ENCODE results near the gene METTL24. TPM values are rescaled to one million over a fixed set of nuclear protein-coding genes. Genes with fewer than 3 reads are reported as not detected.

METTL24 gene
- total RNA-seq, 2 donors from 2014 or later, result 12.1 to 27.6 TPM

DNA sequence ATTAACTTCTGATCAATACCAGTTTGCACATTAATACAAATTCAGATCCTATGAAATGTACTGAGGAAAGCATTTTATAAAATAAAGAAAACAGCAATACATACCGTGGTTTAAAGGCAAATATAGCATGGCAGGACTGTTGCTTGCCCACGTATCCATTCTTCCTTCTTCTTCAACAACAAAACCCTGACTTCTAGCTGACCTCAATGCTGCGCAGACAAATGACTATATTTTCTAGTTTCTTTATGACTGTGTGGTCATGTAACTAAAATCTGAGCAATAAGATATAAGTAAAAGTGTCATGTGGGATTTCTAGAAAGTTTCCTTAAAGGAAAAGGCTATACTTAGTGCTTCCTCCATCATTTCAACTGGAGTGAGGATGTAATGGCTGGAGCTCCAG lies 92.9 kb downstream of the METTL24 start:
- TF ChIP-seq, protein P1, sequence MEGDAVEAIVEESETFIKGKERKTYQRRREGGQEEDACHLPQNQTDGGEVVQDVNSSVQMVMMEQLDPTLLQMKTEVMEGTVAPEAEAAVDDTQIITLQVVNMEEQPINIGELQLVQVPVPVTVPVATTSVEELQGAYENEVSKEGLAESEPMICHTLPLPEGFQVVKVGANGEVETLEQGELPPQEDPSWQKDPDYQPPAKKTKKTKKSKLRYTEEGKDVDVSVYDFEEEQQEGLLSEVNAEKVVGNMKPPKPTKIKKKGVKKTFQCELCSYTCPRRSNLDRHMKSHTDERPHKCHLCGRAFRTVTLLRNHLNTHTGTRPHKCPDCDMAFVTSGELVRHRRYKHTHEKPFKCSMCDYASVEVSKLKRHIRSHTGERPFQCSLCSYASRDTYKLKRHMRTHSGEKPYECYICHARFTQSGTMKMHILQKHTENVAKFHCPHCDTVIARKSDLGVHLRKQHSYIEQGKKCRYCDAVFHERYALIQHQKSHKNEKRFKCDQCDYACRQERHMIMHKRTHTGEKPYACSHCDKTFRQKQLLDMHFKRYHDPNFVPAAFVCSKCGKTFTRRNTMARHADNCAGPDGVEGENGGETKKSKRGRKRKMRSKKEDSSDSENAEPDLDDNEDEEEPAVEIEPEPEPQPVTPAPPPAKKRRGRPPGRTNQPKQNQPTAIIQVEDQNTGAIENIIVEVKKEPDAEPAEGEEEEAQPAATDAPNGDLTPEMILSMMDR (IDR thresholded peaks at IDR 0.05), result no peak

DNA sequence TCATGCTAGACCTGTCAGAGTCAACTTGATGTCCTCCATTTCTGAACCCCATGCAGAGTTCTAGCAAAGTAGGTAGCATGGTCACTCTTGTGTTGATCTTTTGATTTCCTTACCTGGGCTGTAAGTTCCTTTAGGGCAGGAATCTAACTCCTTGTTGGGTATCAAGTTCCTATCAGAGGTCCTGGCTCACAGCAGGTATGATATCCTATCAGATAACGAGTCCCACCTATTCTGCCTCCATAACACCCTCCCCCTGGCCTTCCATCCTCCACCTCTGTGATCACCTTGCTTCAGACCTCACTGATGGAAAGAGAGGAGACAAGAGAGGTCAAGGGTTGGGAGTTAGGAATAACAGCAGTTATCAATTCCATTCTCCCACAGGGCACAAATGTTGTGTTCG lies 101.8 kb downstream of the METTL24 start:
- no peak overlapping the region for H3K4me3 ChIP-seq
- TF ChIP-seq, protein P1 (IDR thresholded peaks at IDR 0.05), result no peak
- DNase-seq (ENCODE audit: low spot score), result no peak
- peaks cover 3% of the 10 kb centered on the region for H3K36me3 ChIP-seq
- no peak for ATAC-seq (ENCODE audit: insufficient number of reproducible peaks, low FRiP score, low read depth)
- no peaks in the 10 kb centered on the region for H3K4me1 ChIP-seq (ENCODE audit: control insufficient read depth in 1 of 2, low read depth in 2 of 2)
- H3K27me3 ChIP-seq (replicated peaks; ENCODE audit: insufficient read depth), result no peaks in the 10 kb centered on the region
- peaks cover 8% of the 10 kb centered on the region for H3K9me3 ChIP-seq
- H3K27ac ChIP-seq, result no peak overlapping the region

More for the DNA sequence above, 92.9 kb downstream of the METTL24 start:
- Histone ChIP-seq H3K27ac (no peak overlapping the region), H3K36me3 (no peaks in the 10 kb centered on the region), H3K4me3 (no peak overlapping the region), H3K4me1 (ENCODE audit: control insufficient read depth in 1 of 2, low read depth in 2 of 2) (no peaks in the 10 kb centered on the region), H3K27me3 (replicated peaks; ENCODE audit: insufficient read depth) (no peaks in the 10 kb centered on the region), H3K9me3 (peaks cover 4% of the 10 kb centered on the region)
- no peak for DNase-seq (ENCODE audit: low spot score)
- no peak for ATAC-seq (ENCODE audit: insufficient number of reproducible peaks, low FRiP score, low read depth)

DNA sequence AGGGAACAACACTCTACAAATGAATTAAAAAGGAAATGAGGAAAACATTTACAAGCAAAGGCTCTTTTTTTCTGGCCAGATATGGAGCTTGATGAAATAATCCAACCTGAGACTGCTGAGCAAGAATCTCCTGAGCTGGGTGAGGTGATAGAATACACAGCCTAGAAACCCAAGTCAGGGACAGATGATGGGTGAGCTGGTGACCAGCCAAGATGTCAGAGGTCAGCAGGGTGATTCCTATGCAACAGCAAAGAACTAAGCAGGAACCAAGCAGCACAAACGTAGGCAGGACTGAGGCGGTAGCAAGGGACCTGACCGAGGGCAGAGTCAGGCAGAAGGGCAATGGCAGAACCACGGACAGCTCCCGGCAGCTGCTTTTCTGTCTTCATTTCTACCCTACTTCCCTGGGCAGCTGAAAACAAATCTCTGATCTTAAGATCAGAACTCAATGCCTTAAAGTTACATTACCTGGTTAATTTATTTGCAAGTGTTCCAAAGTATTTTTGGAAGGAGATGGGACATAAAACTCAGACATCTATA lies 102.9 kb downstream of the METTL24 start:
- H3K4me1 ChIP-seq (ENCODE audit: control insufficient read depth in 1 of 2, low read depth in 2 of 2), result no peaks in the 10 kb centered on the region
- ATAC-seq (ENCODE audit: insufficient number of reproducible peaks, low FRiP score, low read depth) (no peak), DNase-seq (ENCODE audit: low spot score) (no peak)
- H3K4me3 ChIP-seq, result no peak overlapping the region
- peaks cover 3% of the 10 kb centered on the region for H3K36me3 ChIP-seq
- TF ChIP-seq, protein P1 (IDR thresholded peaks at IDR 0.05), result no peak
- peaks cover 4% of the 10 kb centered on the region for H3K9me3 ChIP-seq
- no peaks in the 10 kb centered on the region for H3K27me3 ChIP-seq (replicated peaks; ENCODE audit: insufficient read depth)
- no peak overlapping the region for H3K27ac ChIP-seq

DNA sequence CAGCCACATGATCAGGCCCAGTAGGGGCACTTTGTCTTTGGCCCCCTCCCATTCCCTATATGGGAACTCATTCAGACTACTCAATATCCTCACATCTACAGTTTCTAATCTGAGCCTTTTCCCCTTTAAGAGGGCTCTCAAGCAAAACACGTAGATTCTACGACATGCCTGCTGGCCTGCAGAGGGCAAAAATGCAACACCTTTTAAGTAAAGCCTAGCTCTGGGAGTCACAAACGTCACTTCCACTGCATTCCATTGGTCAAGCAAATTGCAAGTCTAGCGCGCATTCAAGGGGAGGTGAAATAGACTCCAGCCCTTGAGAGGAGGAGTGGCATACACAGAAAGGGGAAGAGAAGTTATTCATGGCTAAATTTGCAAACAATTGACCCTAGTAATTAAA lies 107.3 kb downstream of the METTL24 start:
- Histone ChIP-seq H3K4me3 (no peak overlapping the region), H3K4me1 (ENCODE audit: control insufficient read depth in 1 of 2, low read depth in 2 of 2) (no peaks in the 10 kb centered on the region), H3K27me3 (replicated peaks; ENCODE audit: insufficient read depth) (no peaks in the 10 kb centered on the region), H3K27ac (no peak overlapping the region), H3K36me3 (peaks cover 3% of the 10 kb centered on the region), H3K9me3 (no peaks in the 10 kb centered on the region)
- no peak for ATAC-seq (ENCODE audit: insufficient number of reproducible peaks, low FRiP score, low read depth)
- no peak for DNase-seq (ENCODE audit: low spot score)
- TF ChIP-seq, protein P1 (IDR thresholded peaks at IDR 0.05), result no peak

DNA sequence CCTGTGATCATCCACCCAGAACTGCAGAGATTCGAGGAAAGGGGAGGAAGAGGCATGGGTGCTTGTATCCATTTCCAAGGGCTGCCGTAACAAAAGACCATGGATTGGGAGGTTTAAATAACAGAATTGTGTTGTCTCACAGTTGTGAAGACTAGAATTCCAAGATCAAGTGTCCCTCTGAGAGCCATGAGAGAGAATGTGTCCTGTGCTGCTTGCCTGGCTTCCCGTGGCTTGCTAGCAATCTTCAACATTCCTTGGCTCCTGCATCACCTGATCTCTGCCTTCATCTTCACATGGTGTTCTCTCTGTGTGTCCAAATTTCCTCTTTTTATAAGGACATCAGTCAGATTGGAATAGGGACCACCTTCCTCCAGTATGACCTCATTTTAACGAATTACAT lies 108.1 kb downstream of the METTL24 start:
- Histone ChIP-seq H3K9me3 (no peaks in the 10 kb centered on the region), H3K4me1 (ENCODE audit: control insufficient read depth in 1 of 2, low read depth in 2 of 2) (no peaks in the 10 kb centered on the region), H3K27me3 (replicated peaks; ENCODE audit: insufficient read depth) (no peaks in the 10 kb centered on the region), H3K36me3 (peaks cover under 1% of the 10 kb centered on the region), H3K4me3 (no peak overlapping the region), H3K27ac (no peak overlapping the region)
- TF ChIP-seq, protein P1 (IDR thresholded peaks at IDR 0.05), result no peak
- no peak for DNase-seq (ENCODE audit: low spot score)
- no peak for ATAC-seq (ENCODE audit: insufficient number of reproducible peaks, low FRiP score, low read depth)
